Measurements from ENCODE around the gene SLC24A5. TPM values are rescaled to one million over a fixed set of nuclear protein-coding genes. Genes with fewer than 3 reads are reported as not detected.

The SLC24A5 gene
- total RNA-seq, 1 experiment from 2014 or later, result not detected

DNA sequence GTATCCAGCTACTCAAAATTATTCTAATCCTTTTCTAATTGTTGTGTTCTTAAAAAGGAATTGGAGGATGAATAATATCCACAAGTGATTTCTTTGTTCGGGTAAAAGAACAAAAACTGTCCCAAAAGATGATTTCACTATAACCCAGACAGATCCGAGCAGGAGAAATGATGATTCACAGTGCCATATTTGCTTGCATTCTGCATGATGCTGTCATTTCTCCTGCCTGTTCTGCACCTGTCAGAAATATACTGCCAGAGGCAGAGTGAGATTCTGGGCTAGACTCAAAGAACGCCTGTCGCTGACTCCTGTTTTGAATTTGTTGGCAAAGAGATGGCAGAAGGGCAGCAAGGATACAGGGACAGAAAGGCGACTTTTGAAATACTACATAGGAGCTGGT lies 34.7 kb upstream of the SLC24A5 start:
- Histone ChIP-seq H4K8ac (replicated peaks; ENCODE audit: insufficient read length, low read depth, low read length) (no peak overlapping the region), H3K27me3 (ENCODE audit: insufficient read depth, low read length) (no peaks in the 10 kb centered on the region), H3K56ac (ENCODE audit: insufficient read length, low read depth, low read length) (no peak overlapping the region), H2BK5ac (ENCODE audit: insufficient read length, low read length) (no peak overlapping the region), H3K14ac (ENCODE audit: insufficient read depth, low read length) (no peak overlapping the region), H3K23me2 (ENCODE audit: insufficient read length, low read depth, low read length, poor library complexity, severe bottlenecking) (no peaks in the 10 kb centered on the region), H2BK20ac (ENCODE audit: low read depth, low read length, poor library complexity, severe bottlenecking) (no peak overlapping the region), H3K9me3 (ENCODE audit: control insufficient read depth, low read depth, low read length) (peaks cover 21% of the 10 kb centered on the region), H3K23ac (ENCODE audit: insufficient read length, low read depth, low read length) (no peak overlapping the region), H3K18ac (ENCODE audit: insufficient read length, low read depth, low read length) (no peak overlapping the region), H3K79me1 (ENCODE audit: insufficient read depth, low read depth, low read length, poor library complexity, severe bottlenecking) (no peaks in the 10 kb centered on the region), H4K20me1 (ENCODE audit: control insufficient read depth, insufficient read depth, insufficient read length) (no peaks in the 10 kb centered on the region), H3K9ac (ENCODE audit: extremely low read depth, insufficient read length, low read length) (no peak overlapping the region), H3K4ac (ENCODE audit: low read depth, low read length) (no peak overlapping the region), H4K5ac (ENCODE audit: insufficient read length, low read depth, low read length) (no peak overlapping the region), H3K4me2 (ENCODE audit: insufficient read depth, insufficient read length, low read length) (no peak overlapping the region), H2BK12ac (ENCODE audit: insufficient read length, low read depth, low read length) (no peak overlapping the region), H3K4me1 (ENCODE audit: insufficient read depth, low read length) (no peaks in the 10 kb centered on the region), H3T11ph (ENCODE audit: low read length) (no peak overlapping the region), H4K91ac (ENCODE audit: insufficient read length, low read depth, low read length) (no peak overlapping the region), H2BK15ac (ENCODE audit: low read depth, low read length) (no peak overlapping the region), H3K27ac (ENCODE audit: insufficient read length, low read depth, low read length) (no peak overlapping the region), H3K79me2 (ENCODE audit: insufficient read depth, low read length) (no peaks in the 10 kb centered on the region), H2BK120ac (ENCODE audit: low read depth, low read length, poor library complexity, severe bottlenecking) (no peak overlapping the region), H2AFZ (ENCODE audit: low read length) (no peak overlapping the region), H2AK5ac (ENCODE audit: insufficient read length, low read length) (no peak overlapping the region)
- H3K4me1 Mint-ChIP-seq, result peaks cover 4 to 6% of the 10 kb centered on the region in 2 experiments; a peak in 1 of 4 replicates
- no peak overlapping the region for H3K4me3 Mint-ChIP-seq
- H3K27me3 Mint-ChIP-seq (ENCODE audit: low read depth), result no peaks in the 10 kb centered on the region
- H3K36me3 Mint-ChIP-seq (ENCODE audit: insufficient read depth in 1 of 3, low read depth in 3 of 3), result peaks cover 12 to 16% (median 15%) of the 10 kb centered on the region in 3 experiments
- no peak for DNase-seq
- peaks cover 15 to 25% of the 10 kb centered on the region in 2 experiments for H3K9me3 Mint-ChIP-seq
- TF ChIP-seq, protein P1, sequence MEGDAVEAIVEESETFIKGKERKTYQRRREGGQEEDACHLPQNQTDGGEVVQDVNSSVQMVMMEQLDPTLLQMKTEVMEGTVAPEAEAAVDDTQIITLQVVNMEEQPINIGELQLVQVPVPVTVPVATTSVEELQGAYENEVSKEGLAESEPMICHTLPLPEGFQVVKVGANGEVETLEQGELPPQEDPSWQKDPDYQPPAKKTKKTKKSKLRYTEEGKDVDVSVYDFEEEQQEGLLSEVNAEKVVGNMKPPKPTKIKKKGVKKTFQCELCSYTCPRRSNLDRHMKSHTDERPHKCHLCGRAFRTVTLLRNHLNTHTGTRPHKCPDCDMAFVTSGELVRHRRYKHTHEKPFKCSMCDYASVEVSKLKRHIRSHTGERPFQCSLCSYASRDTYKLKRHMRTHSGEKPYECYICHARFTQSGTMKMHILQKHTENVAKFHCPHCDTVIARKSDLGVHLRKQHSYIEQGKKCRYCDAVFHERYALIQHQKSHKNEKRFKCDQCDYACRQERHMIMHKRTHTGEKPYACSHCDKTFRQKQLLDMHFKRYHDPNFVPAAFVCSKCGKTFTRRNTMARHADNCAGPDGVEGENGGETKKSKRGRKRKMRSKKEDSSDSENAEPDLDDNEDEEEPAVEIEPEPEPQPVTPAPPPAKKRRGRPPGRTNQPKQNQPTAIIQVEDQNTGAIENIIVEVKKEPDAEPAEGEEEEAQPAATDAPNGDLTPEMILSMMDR (conservative IDR thresholded peaks at IDR 0.05), result no peak
- WGBS (ENCODE audit: extremely low coverage, insufficient read length, low lambda C conversion rate), result no CpG with 5 or more reads among the region's 5 CpGs
- no peak overlapping the region for H3K27ac Mint-ChIP-seq
